Fibroblast of the aortic adventitia (primary cell): ENCODE measurements around the gene MUC5AC. TPM values are rescaled to one million over a fixed set of nuclear protein-coding genes. Genes with fewer than 3 reads are reported as not detected.
"Not testable (repeated sequence)": the region's sequence is repeated elsewhere in the genome, so short reads cannot be mapped to it uniquely, and the experiment has no call there.

Source experiments
- DNase-seq: peaks from one replicate; pipeline ENCODE4 v3.0.0-alpha.2; 2010; ENCODE audit warnings: low read depth
- H3K4me3 ChIP-seq: 2 replicates; pipeline ENCODE4 v1.5.1; 2011; ENCODE audit warnings: low read depth, mild to moderate bottlenecking, control low read depth, low read length, moderate library complexity
- CTCF ChIP-seq: IDR thresholded peaks from 2 replicates; pipeline ENCODE4 v1.5.1; 2011; ENCODE audit warnings: mild to moderate bottlenecking, low read length, control low read depth, inconsistent platforms; ENCODE audit not compliant: insufficient read depth
- total RNA-seq: library from RNA; depleted of rRNA; stranded (reverse); fragments of >200 nt; gene quantifications from 2 replicates; pipeline ENCODE4 v1.2.3, GENCODE V29; 2012; ENCODE audit warnings: low replicate concordance

The MUC5AC gene
- total RNA-seq, 1 donor, result under 0.01 TPM

GRCh38 chr11:1163911-1164735 is 6.4 kb downstream of the MUC5AC start:
- no peak for DNase-seq
- no peak overlapping the region for H3K4me3 ChIP-seq
- TF ChIP-seq CTCF, result no peak

GRCh38 chr11:1164779-1165255 is 7.1 kb downstream of the MUC5AC start:
- not testable (repeated sequence) for H3K4me3 ChIP-seq, DNase-seq

- no peak overlapping the region for H3K4me3 ChIP-seq
- no peak for DNase-seq
- TF ChIP-seq CTCF, result no peak
These were observed 7.7 kb downstream of the MUC5AC start for GRCh38 chr11:1165256-1166041.

- H3K4me3 ChIP-seq, result no peak overlapping the region
- no peak for TF ChIP-seq CTCF
- no peak for DNase-seq
These were observed 9.5 kb downstream of the MUC5AC start for GRCh38 chr11:1167256-1167655.

GRCh38 chr11:1167751-1168231 is 10.0 kb downstream of the MUC5AC start:
- DNase-seq, result no peak
- no peak overlapping the region for H3K4me3 ChIP-seq
- TF ChIP-seq CTCF, result no peak

- no peak for DNase-seq
- TF ChIP-seq CTCF, result no peak
- H3K4me3 ChIP-seq, result no peak overlapping the region
These were observed 10.5 kb downstream of the MUC5AC start for GRCh38 chr11:1168256-1168655.

- H3K4me3 ChIP-seq, result no peak overlapping the region
- TF ChIP-seq CTCF, result no peak
- DNase-seq, result no peak
These were observed 11.0 kb downstream of the MUC5AC start for GRCh38 chr11:1168721-1169161.
